MG63 (cell line): ENCODE results near the gene HMG20A. TPM values are rescaled to one million over a fixed set of nuclear protein-coding genes. Genes with fewer than 3 reads are reported as not detected.

Experiments used
- DNase-seq: peaks from one replicate; pipeline ENCODE4 v3.0.0-alpha.2; 2020
- H3K27me3 ChIP-seq: fragments of 250-450 bp; sonication (Bioruptor Pico); 2 replicates; pipeline ENCODE4 v1.5.1; 2020; ENCODE audit warnings: mild to moderate bottlenecking, moderate library complexity
- H3K36me3 ChIP-seq: fragments of 250-450 bp; sonication (Bioruptor Pico); 2 replicates; pipeline ENCODE4 v1.5.1; 2020; ENCODE audit warnings: mild to moderate bottlenecking, moderate library complexity
- H3K4me3 ChIP-seq: fragments of 250-450 bp; sonication (Bioruptor Pico); 2 replicates; pipeline ENCODE4 v1.5.1; 2020; ENCODE audit warnings: mild to moderate bottlenecking, moderate library complexity
- H3K9me3 ChIP-seq: fragments of 250-450 bp; sonication (Bioruptor Pico); 2 replicates; pipeline ENCODE4 v1.5.1; 2020; ENCODE audit warnings: mild to moderate bottlenecking, moderate library complexity
- total RNA-seq: library from RNA; depleted of rRNA; stranded (reverse); fragments of >200 nt; shearing (Covaris generic); gene quantifications from 2 replicates; pipeline ENCODE4 v1.2.3, GENCODE V29; 2014; ENCODE audit warnings: low replicate concordance

HMG20A gene
- total RNA-seq, 1 experiment from 2014 or later, result 6.8 TPM

- H3K27me3 ChIP-seq, result no peaks in the 10 kb centered on the region
- no peaks in the 10 kb centered on the region for H3K9me3 ChIP-seq
- H3K4me3 ChIP-seq, result peak overlapping the region; percentile 62
- DNase-seq, result peak; percentile 85
- 0 out of 2 replicates have a peak, but pooled peaks cover 3% of the 10 kb centered on the region for H3K36me3 ChIP-seq
Observed at GRCh38 chr15:77417602-77418001, 3.1 kb upstream of the HMG20A start.

GRCh38 chr15:77418391-77418965 is 2.2 kb upstream of the HMG20A start:
- DNase-seq, result no peak
- H3K36me3 ChIP-seq, result 0 out of 2 replicates have a peak, but pooled peaks cover 3% of the 10 kb centered on the region
- H3K4me3 ChIP-seq, result peak overlapping the region; percentile 62
- H3K27me3 ChIP-seq, result no peaks in the 10 kb centered on the region
- H3K9me3 ChIP-seq, result no peaks in the 10 kb centered on the region

- H3K4me3 ChIP-seq, result peak overlapping the region; percentile 62
- DNase-seq, result peak; percentile 35
Observed at GRCh38 chr15:77418966-77419835, 1.5 kb upstream of the HMG20A start.

GRCh38 chr15:77419836-77420609 is 665 bp upstream of the HMG20A start, which contains the start of gene PEAK1:
Gene PEAK1, minus strand, starts transcription at chr15:77420104. Its CDS starts 238,178 bp downstream, at chr15:77181926.
- Histone ChIP-seq H3K4me3 (peak within 1 kb of the TSS; percentile 62), H3K36me3 (0 out of 2 replicates have a peak, but pooled peaks cover 1% of the 10 kb centered on the region), H3K27me3 (no peaks in the 10 kb centered on the region), H3K9me3 (no peaks in the 10 kb centered on the region)
- peak; percentile 100 for DNase-seq

More at GRCh38 chr15:77418966-77419835, 1.5 kb upstream of the HMG20A start:
- H3K36me3 ChIP-seq, result 0 out of 2 replicates have a peak, but pooled peaks cover 3% of the 10 kb centered on the region
- H3K27me3 ChIP-seq, result no peaks in the 10 kb centered on the region
- H3K9me3 ChIP-seq, result no peaks in the 10 kb centered on the region

- no peak for DNase-seq
- H3K4me3 ChIP-seq, result peak overlapping the region; percentile 62
- H3K27me3 ChIP-seq, result no peaks in the 10 kb centered on the region
- no peaks in the 10 kb centered on the region for H3K9me3 ChIP-seq
- H3K36me3 ChIP-seq, result no peaks in the 10 kb centered on the region; the same call in 1 of the 2 replicates
Observed at GRCh38 chr15:77421370-77421700, 647 bp downstream of the HMG20A start.

GRCh38 chr15:77425104-77425503 is 4.4 kb downstream of the HMG20A start:
- H3K4me3 ChIP-seq, result no peak overlapping the region
- peaks cover 1% of the 10 kb centered on the region; the same call in 1 of the 2 replicates for H3K9me3 ChIP-seq
- no peak for DNase-seq
- no peaks in the 10 kb centered on the region for H3K27me3 ChIP-seq
- no peaks in the 10 kb centered on the region; the same call in 1 of the 2 replicates for H3K36me3 ChIP-seq

GRCh38 chr15:77426377-77426776 is 5.7 kb downstream of the HMG20A start:
- Histone ChIP-seq H3K4me3 (no peak overlapping the region), H3K36me3 (no peaks in the 10 kb centered on the region; the same call in 1 of the 2 replicates), H3K27me3 (no peaks in the 10 kb centered on the region), H3K9me3 (peaks cover 1% of the 10 kb centered on the region; the same call in 1 of the 2 replicates)
- DNase-seq, result no peak

- Histone ChIP-seq H3K36me3 (no peaks in the 10 kb centered on the region; the same call in 1 of the 2 replicates), H3K27me3 (no peaks in the 10 kb centered on the region), H3K4me3 (no peak overlapping the region), H3K9me3 (peaks cover 1% of the 10 kb centered on the region; the same call in 1 of the 2 replicates)
- no peak for DNase-seq
Observed at GRCh38 chr15:77426871-77427270, 6.2 kb downstream of the HMG20A start.

GRCh38 chr15:77430213-77430612 is 9.5 kb downstream of the HMG20A start:
- Histone ChIP-seq H3K9me3 (peaks cover 1% of the 10 kb centered on the region; the same call in 1 of the 2 replicates), H3K27me3 (no peaks in the 10 kb centered on the region), H3K4me3 (no peak overlapping the region), H3K36me3 (no peaks in the 10 kb centered on the region; the same call in 1 of the 2 replicates)
- DNase-seq, result no peak

GRCh38 chr15:77430652-77431051 is 10.0 kb downstream of the HMG20A start:
- Histone ChIP-seq H3K27me3 (no peaks in the 10 kb centered on the region), H3K9me3 (peaks cover 1% of the 10 kb centered on the region; the same call in 1 of the 2 replicates), H3K36me3 (no peaks in the 10 kb centered on the region; the same call in 1 of the 2 replicates), H3K4me3 (no peak overlapping the region)
- DNase-seq, result no peak

GRCh38 chr15:77436822-77437221 is 16.1 kb downstream of the HMG20A start:
- H3K9me3 ChIP-seq, result no peaks in the 10 kb centered on the region
- no peak for DNase-seq
- H3K36me3 ChIP-seq, result no peaks in the 10 kb centered on the region; the same call in 1 of the 2 replicates
- H3K4me3 ChIP-seq, result no peak overlapping the region
- no peaks in the 10 kb centered on the region for H3K27me3 ChIP-seq

- no peaks in the 10 kb centered on the region for H3K36me3 ChIP-seq
- no peaks in the 10 kb centered on the region for H3K27me3 ChIP-seq
- no peaks in the 10 kb centered on the region for H3K9me3 ChIP-seq
- H3K4me3 ChIP-seq, result no peak overlapping the region
- DNase-seq, result no peak
Observed at GRCh38 chr15:77437264-77437663, 16.6 kb downstream of the HMG20A start.

- DNase-seq, result no peak
- H3K36me3 ChIP-seq, result no peaks in the 10 kb centered on the region
- no peaks in the 10 kb centered on the region for H3K27me3 ChIP-seq
- H3K9me3 ChIP-seq, result no peaks in the 10 kb centered on the region
- no peak overlapping the region for H3K4me3 ChIP-seq
Observed at GRCh38 chr15:77440378-77440999, 19.8 kb downstream of the HMG20A start.

- H3K9me3 ChIP-seq, result no peaks in the 10 kb centered on the region
- H3K36me3 ChIP-seq, result peaks cover 8% of the 10 kb centered on the region; the same call in 1 of the 2 replicates
Observed at GRCh38 chr15:77446840-77447390, 26.2 kb downstream of the HMG20A start.

GRCh38 chr15:77454265-77454664 is 33.6 kb downstream of the HMG20A start:
- H3K36me3 ChIP-seq, result peaks cover 16% of the 10 kb centered on the region; the same call in 1 of the 2 replicates
- no peak overlapping the region for H3K4me3 ChIP-seq
- no peaks in the 10 kb centered on the region for H3K27me3 ChIP-seq
- H3K9me3 ChIP-seq, result no peaks in the 10 kb centered on the region
- DNase-seq, result no peak

More at GRCh38 chr15:77446840-77447390, 26.2 kb downstream of the HMG20A start:
- DNase-seq, result no peak
- Histone ChIP-seq H3K4me3 (no peak overlapping the region), H3K27me3 (no peaks in the 10 kb centered on the region)

GRCh38 chr15:77454951-77455350 is 34.3 kb downstream of the HMG20A start:
- H3K9me3 ChIP-seq, result no peaks in the 10 kb centered on the region
- DNase-seq, result no peak
- no peak overlapping the region for H3K4me3 ChIP-seq
- H3K36me3 ChIP-seq, result peaks cover 16% of the 10 kb centered on the region; the same call in 1 of the 2 replicates
- H3K27me3 ChIP-seq, result no peaks in the 10 kb centered on the region
